ENCODE results near the gene TM9SF2.

The TM9SF2 gene

GRCh38 chr13:99548448-99548847 lies 47.2 kb downstream of the TM9SF2 start:
- TF ChIP-seq CTCF (IDR thresholded peaks at IDR 0.05; ENCODE audit: insufficient read depth, missing control alignments), result no peak
- FAIRE-seq (no peak), DNase-seq (ENCODE audit: insufficient read length, low spot score) (no peak)

- FAIRE-seq, result no peak
- TF ChIP-seq CTCF (IDR thresholded peaks at IDR 0.05; ENCODE audit: insufficient read depth, missing control alignments), result no peak
- no peak for DNase-seq (ENCODE audit: insufficient read length, low spot score)
Observed at GRCh38 chr13:99553033-99553432, 51.8 kb downstream of the TM9SF2 start.

GRCh38 chr13:99555149-99555548 lies 53.9 kb downstream of the TM9SF2 start:
- FAIRE-seq, result no peak
- no peak for TF ChIP-seq CTCF (IDR thresholded peaks at IDR 0.05; ENCODE audit: insufficient read depth, missing control alignments)
- no peak for DNase-seq (ENCODE audit: insufficient read length, low spot score)

GRCh38 chr13:99556867-99557443 lies 55.7 kb downstream of the TM9SF2 start:
- DNase-seq (ENCODE audit: insufficient read length, low spot score) (no peak), FAIRE-seq (no peak)
- TF ChIP-seq CTCF (IDR thresholded peaks at IDR 0.05; ENCODE audit: insufficient read depth, missing control alignments), result no peak

- no peak for FAIRE-seq
- TF ChIP-seq CTCF (IDR thresholded peaks at IDR 0.05; ENCODE audit: insufficient read depth, missing control alignments), result no peak
- DNase-seq (ENCODE audit: insufficient read length, low spot score), result no peak
Observed at GRCh38 chr13:99558570-99559180, 57.4 kb downstream of the TM9SF2 start.

GRCh38 chr13:99559560-99559959 lies 58.3 kb downstream of the TM9SF2 start:
- no peak for FAIRE-seq
- DNase-seq (ENCODE audit: insufficient read length, low spot score), result no peak
- no peak for TF ChIP-seq CTCF (IDR thresholded peaks at IDR 0.05; ENCODE audit: insufficient read depth, missing control alignments)

- DNase-seq (ENCODE audit: insufficient read length, low spot score), result no peak
- FAIRE-seq, result no peak
- no peak for TF ChIP-seq CTCF (IDR thresholded peaks at IDR 0.05; ENCODE audit: insufficient read depth, missing control alignments)
Observed at GRCh38 chr13:99563404-99563803, 62.1 kb downstream of the TM9SF2 start.

Measured in D721Med (cell line).